Measurements from ENCODE around the gene ZNF639. TPM values are rescaled to one million over a fixed set of nuclear protein-coding genes. Genes with fewer than 3 reads are reported as not detected.

The ZNF639 gene
- total and polyA plus RNA-seq, 2 experiments from 2014 or later: 33.6 to 62.8 TPM

DNA sequence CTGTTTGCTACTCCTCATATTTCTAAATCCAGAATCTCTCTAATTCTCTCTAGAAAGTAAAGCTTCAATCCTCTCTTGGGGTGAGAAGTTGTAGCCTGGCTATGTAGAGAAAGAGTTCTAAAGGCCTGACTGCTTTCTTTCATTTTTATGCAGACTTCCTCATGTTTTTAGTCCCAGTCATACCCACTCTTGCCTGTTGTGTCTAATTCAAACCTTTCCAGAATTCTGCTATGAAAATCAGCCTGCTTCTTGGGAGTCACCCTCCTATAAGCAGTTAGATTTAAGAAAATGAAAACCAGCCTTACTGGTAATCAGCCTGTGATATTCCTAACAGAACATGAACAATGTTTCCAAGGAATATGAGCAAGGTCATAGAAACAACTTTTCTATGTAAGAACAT, 14.8 kb upstream of the ZNF639 start (continued):
- TF ChIP-seq, protein P1, sequence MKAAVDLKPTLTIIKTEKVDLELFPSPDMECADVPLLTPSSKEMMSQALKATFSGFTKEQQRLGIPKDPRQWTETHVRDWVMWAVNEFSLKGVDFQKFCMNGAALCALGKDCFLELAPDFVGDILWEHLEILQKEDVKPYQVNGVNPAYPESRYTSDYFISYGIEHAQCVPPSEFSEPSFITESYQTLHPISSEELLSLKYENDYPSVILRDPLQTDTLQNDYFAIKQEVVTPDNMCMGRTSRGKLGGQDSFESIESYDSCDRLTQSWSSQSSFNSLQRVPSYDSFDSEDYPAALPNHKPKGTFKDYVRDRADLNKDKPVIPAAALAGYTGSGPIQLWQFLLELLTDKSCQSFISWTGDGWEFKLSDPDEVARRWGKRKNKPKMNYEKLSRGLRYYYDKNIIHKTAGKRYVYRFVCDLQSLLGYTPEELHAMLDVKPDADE (IDR thresholded peaks at IDR 0.05): no peak

DNA sequence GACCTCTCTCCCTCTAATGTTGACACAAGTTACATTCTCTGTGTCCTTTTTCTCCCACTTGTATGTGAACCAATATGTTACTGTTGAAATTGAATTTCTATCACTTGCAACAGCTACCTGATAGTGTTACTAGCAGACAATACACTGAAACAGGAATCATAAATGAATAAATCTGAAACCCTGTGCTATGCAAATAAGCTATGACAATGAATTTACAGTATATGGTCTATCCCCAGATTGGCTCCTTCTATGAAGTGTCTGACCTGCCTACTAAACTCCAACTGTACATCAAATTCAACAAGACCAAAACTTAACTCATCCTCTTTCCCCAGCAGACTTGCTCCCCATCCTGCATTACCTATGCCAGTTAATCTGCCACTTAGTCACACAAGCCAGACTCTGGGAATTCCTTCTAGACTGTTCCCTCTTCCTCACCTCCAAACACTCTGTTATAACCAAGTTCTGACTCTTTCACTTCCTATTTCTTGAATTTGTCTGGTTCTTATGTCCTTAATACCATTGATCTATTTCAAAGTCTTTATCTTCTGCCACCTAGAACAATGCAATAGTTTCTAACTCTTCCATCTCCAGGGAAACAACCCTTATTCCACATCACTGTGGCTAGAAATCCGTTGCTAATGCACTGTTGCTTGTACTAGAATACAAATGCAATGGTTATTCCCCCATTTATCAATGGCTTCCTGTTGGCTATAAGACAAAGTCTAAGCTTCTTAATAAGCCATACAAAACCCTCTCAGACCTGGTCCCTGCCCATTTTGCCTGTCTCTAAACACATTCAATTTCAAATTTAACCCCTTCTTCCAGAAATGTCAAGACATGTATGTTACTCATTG, 13.4 kb upstream of the ZNF639 start:
- Histone ChIP-seq H3K79me2 (replicated peaks; ENCODE audit: insufficient read depth) (no peaks in the 10 kb centered on the region), H3K4me3 (no peak overlapping the region), H3K4me2 (no peak overlapping the region), H3K4me1 (ENCODE audit: insufficient read depth) (no peaks in the 10 kb centered on the region), H3K27ac (ENCODE audit: low read depth) (no peak overlapping the region), H4K20me1 (replicated peaks; ENCODE audit: insufficient read depth) (no peaks in the 10 kb centered on the region), H3K36me3 (ENCODE audit: insufficient read depth) (no peaks in the 10 kb centered on the region), H3F3A (replicated peaks; ENCODE audit: low read depth) (no peaks in the 10 kb centered on the region), H3K9me2 (ENCODE audit: insufficient read depth) (no peaks in the 10 kb centered on the region), H3K27me3 (ENCODE audit: insufficient read depth) (no peaks in the 10 kb centered on the region), H2AFZ (no peak overlapping the region)
- DNase-seq (ENCODE audit: low spot score) (no peak), ATAC-seq (no peak)
- TF ChIP-seq STAT1 (IDR thresholded peaks at IDR 0.05; ENCODE audit: unreplicated experiment) (no peak), ZNF114 (CRISPR knock-in tag; IDR thresholded peaks at IDR 0.05) (no peak), CREB1 (CRISPR knock-in tag; IDR thresholded peaks at IDR 0.05; ENCODE audit: low read depth) (no peak), JUNB (IDR thresholded peaks at IDR 0.05; ENCODE audit: unreplicated experiment) (no peak), ZNF331 (CRISPR knock-in tag; IDR thresholded peaks at IDR 0.05; ENCODE audit: low read depth) (no peak)
- TF ChIP-seq, protein P2, sequence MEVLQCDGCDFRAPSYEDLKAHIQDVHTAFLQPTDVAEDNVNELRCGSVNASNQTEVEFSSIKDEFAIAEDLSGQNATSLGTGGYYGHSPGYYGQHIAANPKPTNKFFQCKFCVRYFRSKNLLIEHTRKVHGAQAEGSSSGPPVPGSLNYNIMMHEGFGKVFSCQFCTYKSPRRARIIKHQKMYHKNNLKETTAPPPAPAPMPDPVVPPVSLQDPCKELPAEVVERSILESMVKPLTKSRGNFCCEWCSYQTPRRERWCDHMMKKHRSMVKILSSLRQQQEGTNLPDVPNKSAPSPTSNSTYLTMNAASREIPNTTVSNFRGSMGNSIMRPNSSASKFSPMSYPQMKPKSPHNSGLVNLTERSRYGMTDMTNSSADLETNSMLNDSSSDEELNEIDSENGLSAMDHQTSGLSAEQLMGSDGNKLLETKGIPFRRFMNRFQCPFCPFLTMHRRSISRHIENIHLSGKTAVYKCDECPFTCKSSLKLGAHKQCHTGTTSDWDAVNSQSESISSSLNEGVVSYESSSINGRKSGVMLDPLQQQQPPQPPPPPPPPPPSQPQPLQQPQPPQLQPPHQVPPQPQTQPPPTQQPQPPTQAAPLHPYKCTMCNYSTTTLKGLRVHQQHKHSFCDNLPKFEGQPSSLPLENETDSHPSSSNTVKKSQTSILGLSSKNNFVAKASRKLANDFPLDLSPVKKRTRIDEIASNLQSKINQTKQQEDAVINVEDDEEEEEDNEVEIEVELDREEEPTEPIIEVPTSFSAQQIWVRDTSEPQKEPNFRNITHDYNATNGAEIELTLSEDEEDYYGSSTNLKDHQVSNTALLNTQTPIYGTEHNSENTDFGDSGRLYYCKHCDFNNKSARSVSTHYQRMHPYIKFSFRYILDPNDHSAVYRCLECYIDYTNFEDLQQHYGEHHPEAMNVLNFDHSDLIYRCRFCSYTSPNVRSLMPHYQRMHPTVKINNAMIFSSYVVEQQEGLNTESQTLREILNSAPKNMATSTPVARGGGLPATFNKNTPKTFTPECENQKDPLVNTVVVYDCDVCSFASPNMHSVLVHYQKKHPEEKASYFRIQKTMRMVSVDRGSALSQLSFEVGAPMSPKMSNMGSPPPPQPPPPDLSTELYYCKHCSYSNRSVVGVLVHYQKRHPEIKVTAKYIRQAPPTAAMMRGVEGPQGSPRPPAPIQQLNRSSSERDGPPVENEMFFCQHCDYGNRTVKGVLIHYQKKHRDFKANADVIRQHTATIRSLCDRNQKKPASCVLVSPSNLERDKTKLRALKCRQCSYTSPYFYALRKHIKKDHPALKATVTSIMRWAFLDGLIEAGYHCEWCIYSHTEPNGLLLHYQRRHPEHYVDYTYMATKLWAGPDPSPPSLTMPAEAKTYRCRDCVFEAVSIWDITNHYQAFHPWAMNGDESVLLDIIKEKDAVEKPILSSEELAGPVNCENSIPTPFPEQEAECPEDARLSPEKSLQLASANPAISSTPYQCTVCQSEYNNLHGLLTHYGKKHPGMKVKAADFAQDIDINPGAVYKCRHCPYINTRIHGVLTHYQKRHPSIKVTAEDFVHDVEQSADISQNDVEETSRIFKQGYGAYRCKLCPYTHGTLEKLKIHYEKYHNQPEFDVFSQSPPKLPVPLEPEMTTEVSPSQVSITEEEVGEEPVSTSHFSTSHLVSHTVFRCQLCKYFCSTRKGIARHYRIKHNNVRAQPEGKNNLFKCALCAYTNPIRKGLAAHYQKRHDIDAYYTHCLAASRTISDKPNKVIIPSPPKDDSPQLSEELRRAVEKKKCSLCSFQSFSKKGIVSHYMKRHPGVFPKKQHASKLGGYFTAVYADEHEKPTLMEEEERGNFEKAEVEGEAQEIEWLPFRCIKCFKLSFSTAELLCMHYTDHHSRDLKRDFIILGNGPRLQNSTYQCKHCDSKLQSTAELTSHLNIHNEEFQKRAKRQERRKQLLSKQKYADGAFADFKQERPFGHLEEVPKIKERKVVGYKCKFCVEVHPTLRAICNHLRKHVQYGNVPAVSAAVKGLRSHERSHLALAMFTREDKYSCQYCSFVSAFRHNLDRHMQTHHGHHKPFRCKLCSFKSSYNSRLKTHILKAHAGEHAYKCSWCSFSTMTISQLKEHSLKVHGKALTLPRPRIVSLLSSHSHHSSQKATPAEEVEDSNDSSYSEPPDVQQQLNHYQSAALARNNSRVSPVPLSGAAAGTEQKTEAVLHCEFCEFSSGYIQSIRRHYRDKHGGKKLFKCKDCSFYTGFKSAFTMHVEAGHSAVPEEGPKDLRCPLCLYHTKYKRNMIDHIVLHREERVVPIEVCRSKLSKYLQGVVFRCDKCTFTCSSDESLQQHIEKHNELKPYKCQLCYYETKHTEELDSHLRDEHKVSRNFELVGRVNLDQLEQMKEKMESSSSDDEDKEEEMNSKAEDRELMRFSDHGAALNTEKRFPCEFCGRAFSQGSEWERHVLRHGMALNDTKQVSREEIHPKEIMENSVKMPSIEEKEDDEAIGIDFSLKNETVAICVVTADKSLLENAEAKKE (CRISPR knock-in tag; IDR thresholded peaks at IDR 0.05): no peak
- TF ChIP-seq, protein P3, sequence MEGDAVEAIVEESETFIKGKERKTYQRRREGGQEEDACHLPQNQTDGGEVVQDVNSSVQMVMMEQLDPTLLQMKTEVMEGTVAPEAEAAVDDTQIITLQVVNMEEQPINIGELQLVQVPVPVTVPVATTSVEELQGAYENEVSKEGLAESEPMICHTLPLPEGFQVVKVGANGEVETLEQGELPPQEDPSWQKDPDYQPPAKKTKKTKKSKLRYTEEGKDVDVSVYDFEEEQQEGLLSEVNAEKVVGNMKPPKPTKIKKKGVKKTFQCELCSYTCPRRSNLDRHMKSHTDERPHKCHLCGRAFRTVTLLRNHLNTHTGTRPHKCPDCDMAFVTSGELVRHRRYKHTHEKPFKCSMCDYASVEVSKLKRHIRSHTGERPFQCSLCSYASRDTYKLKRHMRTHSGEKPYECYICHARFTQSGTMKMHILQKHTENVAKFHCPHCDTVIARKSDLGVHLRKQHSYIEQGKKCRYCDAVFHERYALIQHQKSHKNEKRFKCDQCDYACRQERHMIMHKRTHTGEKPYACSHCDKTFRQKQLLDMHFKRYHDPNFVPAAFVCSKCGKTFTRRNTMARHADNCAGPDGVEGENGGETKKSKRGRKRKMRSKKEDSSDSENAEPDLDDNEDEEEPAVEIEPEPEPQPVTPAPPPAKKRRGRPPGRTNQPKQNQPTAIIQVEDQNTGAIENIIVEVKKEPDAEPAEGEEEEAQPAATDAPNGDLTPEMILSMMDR (conservative IDR thresholded peaks at IDR 0.05; ENCODE audit: low read depth in 2 of 2): no peak
- no peaks in the 10 kb centered on the region for H3K9me3 Mint-ChIP-seq
- no peak overlapping the region for H3K4me3 Mint-ChIP-seq
- no peaks in the 10 kb centered on the region for H3K36me3 Mint-ChIP-seq (ENCODE audit: low read depth)
- H3K27ac Mint-ChIP-seq: no peak overlapping the region
- no peaks in the 10 kb centered on the region for H3K4me1 Mint-ChIP-seq
- peaks cover 3% of the 10 kb centered on the region for H3K27me3 Mint-ChIP-seq (ENCODE audit: insufficient read depth, low read depth, poor library complexity)

Measured in GM23338 (cell line).